Epithelial cell of proximal tubule (primary cell): ENCODE data around the gene JAM3. TPM values are rescaled to one million over a fixed set of nuclear protein-coding genes. Genes with fewer than 3 reads are reported as not detected.

Experiments
- DNase-seq: peaks from one replicate; pipeline ENCODE4 v3.0.0-alpha.2; 2011; ENCODE audit warnings: low read depth
- H3K4me3 ChIP-seq: 2 replicates; pipeline ENCODE4 v1.5.1; 2011; ENCODE audit warnings: low read depth, mild to moderate bottlenecking, low read length
- CTCF ChIP-seq: conservative IDR thresholded peaks from 2 replicates; pipeline ENCODE4 v1.5.1; 2012; ENCODE audit warnings: low read depth, mild to moderate bottlenecking, low read length
- total RNA-seq: library from RNA; depleted of rRNA; stranded (reverse); fragments of >200 nt; gene quantifications from 2 replicates; pipeline ENCODE4 v1.2.3, GENCODE V29; 2015

The JAM3 gene
- total RNA-seq, 1 donor from 2014 or later = 22.0 TPM

- no peak overlapping the region for H3K4me3 ChIP-seq
- TF ChIP-seq CTCF = no peak
- no peak for DNase-seq
Measured at GRCh38 chr11:134149371-134149770, 80.5 kb downstream of the JAM3 start.

- H3K4me3 ChIP-seq = no peak overlapping the region
- TF ChIP-seq CTCF = no peak
- DNase-seq = no peak
Measured at GRCh38 chr11:134150195-134150903, 81.5 kb downstream of the JAM3 start.

GRCh38 chr11:134151083-134151747 lies 82.3 kb downstream of the JAM3 start:
- no peak for DNase-seq
- TF ChIP-seq CTCF = no peak
- H3K4me3 ChIP-seq = no peak overlapping the region

- no peak for TF ChIP-seq CTCF
- DNase-seq = no peak
Measured at GRCh38 chr11:134152696-134153095, 83.8 kb downstream of the JAM3 start.

GRCh38 chr11:134153147-134153905 lies 84.5 kb downstream of the JAM3 start:
- H3K4me3 ChIP-seq = no peak overlapping the region
- no peak for DNase-seq
- TF ChIP-seq CTCF = no peak

More at GRCh38 chr11:134152696-134153095, 83.8 kb downstream of the JAM3 start:
- H3K4me3 ChIP-seq = no peak overlapping the region

GRCh38 chr11:134154441-134154840 lies 85.6 kb downstream of the JAM3 start:
- no peak for TF ChIP-seq CTCF
- DNase-seq = no peak
- H3K4me3 ChIP-seq = no peak overlapping the region
